OCI-LY7 (cell line): Measurements from ENCODE around the gene DGKD. TPM values are rescaled to one million over a fixed set of nuclear protein-coding genes. Genes with fewer than 3 reads are reported as not detected.

Source experiments
- BruUV-seq: library from RNA; stranded (reverse); fragments of 400-500 nt; replicated peaks from 2 replicates; lab custom pipeline; 2021; lab: Mats Ljungman, UMichigan
- CTCF ChIA-PET: fragments of 300-600 bp; sonication (Branson Sonifier 250); formaldehyde crosslinking; loops from one replicate; lab custom pipeline; 2022; ENCODE audit warnings: antibody characterized with exemption; ENCODE audit not compliant: unreplicated experiment; lab: Charles Lee
- POLR2A ChIA-PET: fragments of 300-600 bp; sonication (Branson Sonifier 250); formaldehyde crosslinking; loops from one replicate; lab custom pipeline; 2022; ENCODE audit warnings: antibody characterized with exemption; lab: Charles Lee
- DNase-seq: peaks from one replicate; pipeline ENCODE4 v3.0.0-alpha.2; 2015; ENCODE audit warnings: low spot score
- H2AFZ ChIP-seq: fragments of 200-600 bp; sonication (generic), shearing (Covaris generic); 2 replicates; pipeline ENCODE4 v1.6.1; 2014; ENCODE audit warnings: mild to moderate bottlenecking, antibody characterized with exemption, low read length, moderate library complexity
- H3K27ac ChIP-seq: fragments of 200-600 bp; sonication (generic); 2 replicates; pipeline ENCODE4 v1.5.1; 2014; ENCODE audit warnings: mixed run types, low read depth, mild to moderate bottlenecking, moderate library complexity, low read length, inconsistent platforms; ENCODE audit not compliant: poor library complexity, severe bottlenecking
- H3K36me3 ChIP-seq: fragments of 200-600 bp; sonication (generic); 2 replicates; pipeline ENCODE4 v1.6.1; 2014; ENCODE audit warnings: mild to moderate bottlenecking, antibody characterized with exemption, low read length, moderate library complexity, mixed read lengths; ENCODE audit not compliant: insufficient read depth
- H3K4me1 ChIP-seq: fragments of 200-600 bp; sonication (generic); 2 replicates; pipeline ENCODE4 v1.5.1; 2014; ENCODE audit warnings: mild to moderate bottlenecking, low read length; ENCODE audit not compliant: insufficient read depth, poor library complexity, severe bottlenecking
- H3K4me2 ChIP-seq: fragments of 200-600 bp; sonication (generic); 2 replicates; pipeline ENCODE4 v1.6.1; 2014; ENCODE audit warnings: mild to moderate bottlenecking, low read length
- H3K4me3 ChIP-seq: fragments of 200-600 bp; sonication (generic); 2 replicates; pipeline ENCODE4 v1.5.1; 2014; ENCODE audit warnings: mild to moderate bottlenecking, low read depth, low read length; ENCODE audit not compliant: poor library complexity, severe bottlenecking
- H3K79me2 ChIP-seq: fragments of 200-600 bp; sonication (generic); 2 replicates; pipeline ENCODE4 v1.6.1; 2016; ENCODE audit warnings: low read depth, mild to moderate bottlenecking, low read length, moderate library complexity, mixed read lengths; ENCODE audit not compliant: insufficient read depth
- H3K9me2 ChIP-seq: fragments of 200-600 bp; sonication (generic); 2 replicates; pipeline ENCODE4 v1.6.1; 2016; ENCODE audit warnings: mild to moderate bottlenecking, low read length, mixed read lengths; ENCODE audit not compliant: insufficient read depth
- H3K9me3 ChIP-seq: fragments of 200-600 bp; sonication (generic); 2 replicates; pipeline ENCODE4 v1.6.1; 2014; ENCODE audit warnings: mild to moderate bottlenecking, mixed run types, low read length, mixed read lengths
- H4K20me1 ChIP-seq: fragments of 200-600 bp; sonication (generic); 2 replicates; pipeline ENCODE4 v1.6.1; 2014; ENCODE audit warnings: mild to moderate bottlenecking, antibody characterized with exemption, low read length, moderate library complexity, mixed read lengths; ENCODE audit not compliant: insufficient read depth
- EZH2phosphoT487 ChIP-seq: fragments of 200-600 bp; sonication (generic); IDR thresholded peaks from 2 replicates; pipeline ENCODE4 v1.6.1; 2018; ENCODE audit warnings: low read depth, borderline replicate concordance, mild to moderate bottlenecking, mixed run types, antibody characterized with exemption, low read length, moderate library complexity, mixed read lengths
- intact Hi-C: fragments of 100-400 bp; cut with micrococcal nuclease; formaldehyde crosslinking; loops from one replicate; pipeline ENCODE4 v1.10.0; 2022; ENCODE audit not compliant: unreplicated experiment
- total RNA-seq, 2 experiments: library from RNA; depleted of rRNA in 1 of 2; stranded (reverse); fragments of >200 nt in 1 of 2; shearing (Covaris generic) in 1 of 2; gene quantifications; 2 replicates each; pipeline ENCODE4 v1.2.3, GENCODE V29; 2014 to 2022
- TF ChIP-seq, protein P1 (sequence below): fragments of 200-600 bp; sonication (generic); conservative IDR thresholded peaks from 2 replicates; pipeline ENCODE4 v1.5.1; 2014; ENCODE audit warnings: mild to moderate bottlenecking, antibody characterized with exemption, low read length, moderate library complexity, mixed read lengths

Gene DGKD
- total RNA-seq, 2 experiments from 2014 or later: 62.9 to 271 TPM

DNA sequence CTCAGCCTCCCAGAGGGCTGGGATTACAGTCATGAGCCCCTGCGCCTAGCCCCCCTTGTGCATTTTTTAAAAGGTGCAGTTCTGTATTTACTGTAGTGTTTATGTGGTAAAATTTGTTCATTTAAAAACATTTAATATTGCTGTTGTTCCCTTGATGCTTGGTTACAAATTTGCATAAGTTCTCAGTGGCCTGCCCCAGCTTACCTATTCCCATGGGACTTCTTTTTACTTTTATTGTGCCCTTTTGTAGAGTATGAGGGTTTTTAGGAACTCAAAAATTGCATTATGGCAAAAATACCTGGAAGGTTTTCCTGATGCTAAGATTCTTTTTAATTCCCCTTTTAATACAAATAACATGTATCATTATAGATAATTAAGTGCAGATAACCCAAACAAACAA is 63.0 kb downstream of the DGKD start:
- no TSS peak for BruUV-seq
- Histone ChIP-seq H3K4me2 (peak overlapping the region; percentile 75), H3K36me3 (peaks cover 21% of the 10 kb centered on the region), H3K9me3 (peaks cover 4% of the 10 kb centered on the region; the same call in 1 of the 2 replicates), H3K27ac (peak overlapping the region; percentile 69), H3K4me1 (peaks cover 65% of the 10 kb centered on the region), H3K9me2 (no peaks in the 10 kb centered on the region), H4K20me1 (0 out of 2 replicates have a peak, but pooled peaks cover 6% of the 10 kb centered on the region), H3K4me3 (no peak overlapping the region), H2AFZ (no peak overlapping the region), H3K79me2 (peaks cover 42% of the 10 kb centered on the region)
- ChIA-PET POLR2A (interaction anchor here (1.1 to 4.5 kb wide), 4 partner anchors 10 to 61 kb away, joined by 3 to 23 read pairs (median 4); no protein-coding TSS in a partner anchor), CTCF (no interaction called here)
- DNase-seq: peak; percentile 28
- intact Hi-C loops: no loop called here
- TF ChIP-seq, protein P1, sequence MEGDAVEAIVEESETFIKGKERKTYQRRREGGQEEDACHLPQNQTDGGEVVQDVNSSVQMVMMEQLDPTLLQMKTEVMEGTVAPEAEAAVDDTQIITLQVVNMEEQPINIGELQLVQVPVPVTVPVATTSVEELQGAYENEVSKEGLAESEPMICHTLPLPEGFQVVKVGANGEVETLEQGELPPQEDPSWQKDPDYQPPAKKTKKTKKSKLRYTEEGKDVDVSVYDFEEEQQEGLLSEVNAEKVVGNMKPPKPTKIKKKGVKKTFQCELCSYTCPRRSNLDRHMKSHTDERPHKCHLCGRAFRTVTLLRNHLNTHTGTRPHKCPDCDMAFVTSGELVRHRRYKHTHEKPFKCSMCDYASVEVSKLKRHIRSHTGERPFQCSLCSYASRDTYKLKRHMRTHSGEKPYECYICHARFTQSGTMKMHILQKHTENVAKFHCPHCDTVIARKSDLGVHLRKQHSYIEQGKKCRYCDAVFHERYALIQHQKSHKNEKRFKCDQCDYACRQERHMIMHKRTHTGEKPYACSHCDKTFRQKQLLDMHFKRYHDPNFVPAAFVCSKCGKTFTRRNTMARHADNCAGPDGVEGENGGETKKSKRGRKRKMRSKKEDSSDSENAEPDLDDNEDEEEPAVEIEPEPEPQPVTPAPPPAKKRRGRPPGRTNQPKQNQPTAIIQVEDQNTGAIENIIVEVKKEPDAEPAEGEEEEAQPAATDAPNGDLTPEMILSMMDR: no peak
- no peak for TF ChIP-seq EZH2phosphoT487

DNA sequence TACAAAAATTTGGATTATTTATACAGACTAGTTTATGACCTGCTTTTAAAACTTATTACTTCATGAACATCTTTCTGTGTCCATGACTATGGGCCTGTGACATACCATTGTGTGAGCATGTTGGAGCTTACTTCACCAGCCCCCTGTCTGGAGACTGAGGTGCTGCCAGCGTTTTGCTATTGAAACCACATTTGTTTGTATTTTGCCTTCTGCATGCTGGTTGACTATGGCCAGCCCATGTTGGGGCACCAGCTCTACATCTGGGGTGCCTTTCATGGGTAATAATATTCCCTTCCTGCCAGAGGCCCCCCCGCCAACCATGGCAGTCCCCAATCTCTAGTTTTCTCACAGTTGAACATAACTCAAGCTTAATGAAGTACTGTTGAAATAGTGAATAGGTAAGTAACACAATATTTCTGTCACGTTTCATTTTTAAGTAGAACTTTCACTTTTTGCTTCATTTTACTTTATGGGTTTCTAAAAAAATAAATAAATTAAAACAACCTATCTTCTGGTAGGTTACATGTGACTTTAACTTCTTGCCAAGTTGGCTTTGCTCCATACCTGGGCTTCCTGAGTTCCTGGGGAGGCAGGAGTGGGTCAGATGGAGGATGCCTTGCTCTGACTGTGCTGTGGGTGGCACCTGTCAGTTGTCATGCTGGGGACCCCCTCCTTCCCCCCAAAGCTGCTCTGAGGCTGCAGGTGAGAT is 63.9 kb downstream of the DGKD start:
- Histone ChIP-seq H3K36me3 (peaks cover 18% of the 10 kb centered on the region), H4K20me1 (0 out of 2 replicates have a peak, but pooled peaks cover 6% of the 10 kb centered on the region), H3K9me3 (no peaks in the 10 kb centered on the region), H3K79me2 (peaks cover 43% of the 10 kb centered on the region), H3K4me1 (peaks cover 72% of the 10 kb centered on the region), H3K9me2 (no peaks in the 10 kb centered on the region), H2AFZ (no peak overlapping the region), H3K27ac (peak overlapping the region; percentile 69), H3K4me2 (peak overlapping the region; percentile 75), H3K4me3 (peak overlapping the region; percentile 61)
- peak; percentile 29 for DNase-seq
- TF ChIP-seq EZH2phosphoT487: no peak
- TF ChIP-seq, protein P1: peak; percentile 10; the same call in 1 of the 2 replicates
- intact Hi-C loops: loop anchor here (1.0 to 2.0 kb wide), 4 partner anchors 14 to 63 kb away; no protein-coding TSS in a partner anchor
- BruUV-seq: no TSS peak
- ChIA-PET CTCF (interaction anchor here (0.5 to 1.1 kb wide), 5 partner anchors 14 to 852 kb away, joined by 3 to 4 read pairs (median 3); no protein-coding TSS in a partner anchor), POLR2A (interaction anchor here (0.7 to 4.5 kb wide), 8 partner anchors 8 to 69 kb away, joined by 3 to 23 read pairs (median 3); no protein-coding TSS in a partner anchor)
